SIG-M5 (cell line): Measurements from ENCODE around the gene EDA.
"Not testable (repeated sequence)": the region's sequence is repeated elsewhere in the genome, so short reads cannot be mapped to it uniquely, and the experiment has no call there.

Experiments used
- DNase-seq: peaks from one replicate; lab custom pipeline; 2025; lab: John Stamatoyannopoulos, UW

Gene EDA

DNA sequence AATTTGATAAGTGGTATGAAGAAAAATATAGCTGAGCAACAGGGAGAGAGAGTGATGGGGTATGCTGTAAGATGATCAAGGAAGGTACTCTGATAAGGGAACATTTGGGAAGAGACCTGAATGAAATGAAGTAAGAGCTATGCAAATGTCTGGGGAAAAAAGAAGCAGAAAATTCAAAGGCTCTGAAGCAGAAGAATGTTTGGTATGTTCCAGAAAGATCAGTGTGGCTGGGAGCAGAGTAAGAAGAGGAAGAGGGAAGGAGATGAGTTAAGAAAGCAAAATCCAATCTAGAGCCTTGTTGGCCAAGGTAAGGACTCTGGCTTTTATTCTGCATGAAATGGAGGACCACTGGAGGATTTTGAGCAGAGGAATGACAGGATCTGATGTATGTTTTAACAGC lies 343.8 kb downstream of the EDA start:
- DNase-seq, result no peak

DNA sequence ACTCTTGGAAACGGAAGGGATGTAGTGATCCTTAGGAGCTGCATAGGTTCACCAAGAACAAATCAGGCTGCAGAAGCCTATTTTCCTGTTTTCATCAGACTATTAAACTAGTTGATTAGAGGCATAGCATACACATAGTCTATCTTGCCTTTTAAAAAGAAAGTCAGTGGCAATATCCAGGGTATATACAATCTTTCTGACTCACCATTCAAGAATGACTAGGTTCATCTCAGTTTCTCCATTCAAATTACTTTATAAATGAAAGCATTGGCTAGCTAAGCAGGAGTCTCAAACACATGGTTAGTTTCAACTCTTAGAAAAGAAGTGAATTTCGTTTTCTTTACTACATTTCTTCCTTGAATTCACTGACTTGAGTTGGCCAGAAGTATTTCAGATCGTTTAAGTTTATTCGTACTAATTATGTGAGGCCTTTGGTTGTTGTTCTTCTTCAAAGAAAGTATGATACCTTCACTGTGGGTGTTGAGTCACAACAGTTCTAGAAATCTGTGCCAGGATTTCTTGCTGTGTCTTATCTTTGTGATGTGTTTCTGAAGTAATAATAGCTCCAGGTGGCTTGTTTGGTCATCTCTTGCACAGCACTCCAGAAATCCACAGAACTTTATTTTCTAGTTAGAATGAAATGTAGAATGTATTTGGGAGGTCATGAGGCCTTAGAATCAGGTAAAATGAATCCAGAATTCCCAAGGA lies 345.6 kb downstream of the EDA start:
- no peak for DNase-seq

DNA sequence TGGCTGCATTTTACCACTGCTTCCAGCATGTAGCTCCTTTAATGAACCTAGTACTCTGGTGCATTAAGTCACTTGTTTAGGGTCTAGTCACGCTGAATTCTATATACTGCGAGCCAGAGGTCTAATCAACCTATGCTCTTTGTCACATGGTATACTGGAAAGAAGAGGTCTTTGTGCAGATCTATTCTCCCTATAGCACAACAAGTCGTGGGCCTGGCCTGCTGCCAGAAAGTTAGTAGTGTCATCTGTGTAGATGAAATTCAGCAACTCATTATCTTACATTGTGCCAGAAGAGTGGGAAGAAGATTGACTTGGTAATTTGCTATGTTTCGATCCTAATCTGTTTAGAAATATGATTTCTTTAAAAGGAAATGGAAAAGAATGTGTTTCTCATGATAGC lies 353.0 kb downstream of the EDA start:
- DNase-seq, result no peak

DNA sequence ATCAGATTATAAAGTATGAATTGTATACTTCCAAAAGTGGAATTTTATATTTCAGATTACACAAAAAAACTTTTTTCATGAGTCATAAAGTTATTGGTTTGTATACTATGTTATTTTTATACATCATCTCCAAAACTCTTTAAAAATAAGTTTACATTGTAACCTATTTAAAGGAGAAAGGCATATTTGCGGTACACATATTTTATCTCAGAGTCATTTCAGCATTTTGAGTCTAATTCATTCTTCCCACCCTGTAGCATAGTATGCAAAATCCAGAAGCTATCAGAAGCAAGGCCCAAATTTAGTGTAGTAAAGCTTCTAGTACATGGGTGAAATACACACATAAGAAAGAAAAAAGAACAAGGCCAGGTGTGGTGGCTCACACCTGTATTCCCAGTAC lies 353.5 kb downstream of the EDA start:
- no peak for DNase-seq

DNA sequence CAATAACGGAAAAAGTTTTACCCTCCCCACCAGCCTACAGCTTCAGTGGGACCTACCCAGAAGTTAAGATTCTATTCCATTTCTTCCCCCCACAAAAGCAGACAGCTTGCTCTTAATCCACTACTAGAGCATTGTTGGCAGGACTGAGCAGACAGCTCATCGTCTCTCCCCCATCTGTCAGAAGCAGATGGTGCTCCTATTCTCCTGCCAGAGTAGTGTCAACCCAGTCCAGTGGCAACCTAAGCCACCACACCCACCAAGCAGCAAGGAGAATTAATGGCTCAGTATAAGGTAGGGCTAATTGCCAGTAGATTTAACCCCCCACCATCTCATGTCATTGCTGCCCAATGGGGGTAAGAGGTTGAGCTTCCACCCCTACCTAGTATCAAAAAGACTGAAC lies 371.8 kb downstream of the EDA start:
- DNase-seq, result no peak

DNA sequence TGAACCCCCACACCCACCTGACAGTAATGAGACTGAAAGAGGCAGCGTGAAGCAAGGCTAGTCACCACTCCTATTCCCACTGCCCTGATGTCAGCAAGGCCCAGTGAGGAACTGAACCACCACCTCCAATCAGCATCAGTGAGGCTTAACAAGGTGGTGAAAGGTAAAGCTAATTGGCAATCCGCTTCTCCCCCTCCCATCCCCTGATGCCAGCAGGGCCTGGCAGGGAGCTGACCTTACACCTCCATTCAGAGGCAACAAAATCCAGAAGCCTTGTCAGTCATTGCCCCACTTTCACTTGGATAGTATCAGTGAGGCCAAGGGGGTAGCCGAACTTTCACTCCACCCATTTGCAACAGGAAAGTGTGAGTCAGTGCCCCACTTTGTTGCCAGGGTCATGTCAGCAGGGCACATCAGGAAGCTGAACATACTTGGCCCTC lies 373.1 kb downstream of the EDA start:
- DNase-seq, result no peak

DNA sequence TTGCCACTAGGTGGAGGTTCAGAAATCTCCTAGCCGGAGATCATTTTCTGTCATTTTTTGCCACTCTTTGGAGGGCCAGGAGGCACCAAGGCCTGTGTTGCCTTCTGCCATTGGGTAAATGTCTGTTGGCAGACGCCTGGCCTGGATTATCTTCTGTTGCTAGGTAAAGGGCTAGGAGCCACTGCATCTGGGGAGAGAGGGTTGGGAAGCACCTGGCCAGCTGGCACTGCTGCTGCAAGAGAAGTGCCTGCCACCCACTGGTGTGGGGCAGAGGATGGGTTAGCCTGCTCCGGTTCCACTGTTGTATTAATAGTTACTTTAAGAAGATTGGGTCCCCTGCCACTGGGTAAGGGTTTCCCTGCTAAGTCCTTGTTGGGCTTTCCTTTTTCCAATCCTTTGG lies 375.8 kb downstream of the EDA start:
- DNase-seq, result no peak

DNA sequence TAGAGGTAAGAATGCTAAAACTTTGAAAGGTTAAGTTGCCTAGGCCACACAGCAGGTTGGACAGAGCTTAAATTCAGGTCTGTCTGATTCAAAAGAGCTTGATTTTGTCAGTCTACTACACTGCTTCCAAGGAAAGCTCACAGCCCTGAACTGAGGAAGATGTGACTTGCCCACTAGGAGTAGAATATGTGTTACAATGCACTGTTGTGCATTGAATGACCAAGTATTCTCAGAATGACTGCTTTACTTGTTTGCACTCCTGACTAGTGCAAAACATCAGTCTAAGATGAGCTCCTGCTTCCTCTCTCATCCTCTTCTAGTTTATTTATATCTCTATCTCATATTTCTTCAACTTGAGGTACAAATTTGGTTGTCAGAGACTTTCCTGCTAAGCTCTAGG lies 377.6 kb downstream of the EDA start:
- DNase-seq, result no peak

DNA sequence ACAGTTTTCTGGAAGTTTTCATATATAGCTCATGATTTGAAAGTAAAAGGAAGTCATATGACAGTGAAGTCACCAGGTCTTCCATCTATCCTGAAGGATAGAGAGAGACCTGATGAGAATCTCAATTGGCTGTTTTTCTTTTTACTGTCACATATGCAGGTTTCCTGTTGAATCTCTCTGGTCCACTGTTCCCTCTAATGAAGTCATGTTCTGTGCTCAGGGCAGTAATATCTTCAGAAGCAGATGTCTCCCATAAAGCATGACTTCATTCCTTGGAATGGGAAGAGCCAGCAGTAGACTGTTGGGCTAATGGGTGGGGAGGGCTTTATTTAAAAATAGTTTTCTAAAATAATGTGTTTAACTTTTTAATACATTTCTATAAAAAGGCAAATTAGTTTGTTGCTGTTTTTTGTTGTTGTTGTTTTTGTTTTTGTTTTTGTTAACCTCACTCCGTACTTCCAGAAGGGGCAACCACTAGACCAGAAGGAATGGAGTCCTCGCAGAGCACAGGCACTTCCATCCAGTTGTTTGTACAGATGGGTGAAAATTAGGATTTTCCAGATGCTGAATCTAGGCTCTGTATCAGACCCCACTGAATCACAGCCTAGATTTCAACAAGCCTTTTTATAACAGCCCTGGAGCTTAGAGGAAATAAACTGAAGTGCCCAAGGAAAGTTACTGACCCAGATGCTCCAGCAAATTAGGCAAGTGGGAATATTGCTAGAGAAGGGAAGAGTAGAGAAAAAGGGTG lies 379.6 kb downstream of the EDA start:
- no peak for DNase-seq

DNA sequence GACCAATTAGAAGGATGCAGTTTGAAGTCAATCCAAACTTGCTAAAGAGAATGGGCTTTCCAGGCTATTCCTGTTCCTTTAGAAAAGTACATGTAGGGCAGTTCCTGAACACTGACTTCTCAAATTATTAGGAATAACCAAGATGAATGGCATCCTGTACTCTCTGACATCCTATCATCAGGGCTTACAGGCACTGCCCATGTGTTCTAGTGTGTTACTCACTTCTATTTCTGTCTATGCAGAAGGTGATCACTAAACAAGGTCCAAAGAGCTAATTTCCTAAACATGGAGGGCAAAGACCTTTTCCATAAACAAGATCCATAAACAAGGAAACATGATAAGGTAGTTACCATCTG lies 380.2 kb downstream of the EDA start:
- DNase-seq, result no peak

DNA sequence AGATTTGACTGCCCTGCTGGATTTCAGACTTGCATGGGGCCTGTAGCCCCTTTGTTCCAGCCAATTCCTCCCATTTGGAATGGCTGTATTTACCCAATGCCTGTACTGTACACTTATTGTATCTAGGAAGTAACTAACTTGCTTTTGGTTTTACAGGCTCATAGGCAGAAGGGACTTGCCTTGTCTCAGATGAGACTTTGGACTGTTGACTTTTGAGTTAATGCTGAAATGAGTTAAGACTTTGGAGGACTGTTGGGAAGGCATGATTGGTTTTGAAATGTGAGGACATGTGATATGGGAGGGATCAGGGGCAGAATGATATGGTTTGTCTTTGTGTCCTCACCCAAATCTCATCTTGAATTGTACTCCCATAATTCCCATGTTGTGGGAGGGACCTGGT lies 382.4 kb downstream of the EDA start:
- not testable (repeated sequence) for DNase-seq

DNA sequence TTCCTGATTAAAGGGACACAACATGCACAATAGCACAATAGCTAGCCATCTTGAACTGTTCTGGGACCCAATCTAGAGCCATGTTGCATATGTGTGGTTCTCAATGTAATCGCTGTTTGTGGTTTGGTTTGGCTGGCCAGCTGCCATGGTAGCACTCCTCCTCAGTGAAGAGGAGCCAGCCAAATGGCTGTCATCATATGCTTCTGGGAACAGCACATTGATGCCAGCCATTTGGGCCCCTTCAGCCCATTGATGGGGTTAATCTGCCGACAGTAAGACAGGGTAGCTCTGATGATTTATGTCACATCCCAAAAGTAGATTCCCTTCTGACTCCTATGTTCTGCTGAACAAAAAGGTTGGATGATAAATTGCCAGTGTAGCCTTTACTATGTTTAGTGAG lies 385.4 kb downstream of the EDA start:
- DNase-seq, result no peak

DNA sequence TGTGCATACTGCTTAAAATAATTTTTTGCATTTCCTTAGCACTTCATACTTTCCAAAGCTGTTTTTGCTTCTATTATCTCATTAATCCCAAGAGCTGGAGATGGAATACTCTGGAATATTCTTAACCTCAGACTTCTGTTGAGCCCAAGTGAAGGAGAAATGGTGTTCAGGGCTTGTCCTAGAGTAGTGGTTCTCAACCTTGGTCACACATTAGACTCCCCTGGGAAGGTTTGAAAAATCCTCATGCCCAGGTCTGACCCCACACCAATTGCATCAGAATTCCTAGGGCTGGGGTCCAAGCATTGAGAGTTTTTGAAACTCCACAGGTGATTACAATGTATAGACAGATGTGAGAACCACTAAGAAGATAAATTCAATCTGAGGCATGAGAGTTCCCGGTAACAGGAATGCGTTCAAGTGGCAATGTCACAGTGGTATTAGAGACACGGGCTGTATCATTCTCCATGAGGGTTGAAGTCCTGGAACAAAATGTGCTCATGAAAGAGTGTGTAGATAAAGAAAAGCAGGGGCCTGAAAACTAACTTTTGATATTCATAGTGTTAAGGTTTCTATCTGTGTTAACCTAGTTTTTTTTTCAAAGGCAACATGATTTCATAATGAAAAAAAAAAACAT lies 385.9 kb downstream of the EDA start:
- DNase-seq, result no peak

DNA sequence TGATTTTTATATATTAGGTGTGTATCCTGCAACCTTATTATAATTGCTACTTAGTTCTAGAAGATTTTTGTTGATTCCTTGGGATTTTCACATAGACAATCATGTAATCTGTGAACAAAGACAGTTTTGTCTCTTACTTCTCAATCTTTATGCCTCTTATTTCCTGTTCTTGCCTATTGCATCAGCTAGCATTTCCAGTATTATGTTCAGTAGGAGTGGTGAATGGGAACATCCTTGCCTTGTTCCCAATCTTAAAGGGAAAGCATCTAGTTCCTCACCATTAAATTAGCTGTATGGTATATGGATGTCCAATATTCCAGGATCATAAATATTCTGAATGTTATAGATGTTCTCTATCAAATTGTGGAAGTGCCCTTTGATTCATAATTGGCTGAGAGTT lies 392.0 kb downstream of the EDA start:
- no peak for DNase-seq

DNA sequence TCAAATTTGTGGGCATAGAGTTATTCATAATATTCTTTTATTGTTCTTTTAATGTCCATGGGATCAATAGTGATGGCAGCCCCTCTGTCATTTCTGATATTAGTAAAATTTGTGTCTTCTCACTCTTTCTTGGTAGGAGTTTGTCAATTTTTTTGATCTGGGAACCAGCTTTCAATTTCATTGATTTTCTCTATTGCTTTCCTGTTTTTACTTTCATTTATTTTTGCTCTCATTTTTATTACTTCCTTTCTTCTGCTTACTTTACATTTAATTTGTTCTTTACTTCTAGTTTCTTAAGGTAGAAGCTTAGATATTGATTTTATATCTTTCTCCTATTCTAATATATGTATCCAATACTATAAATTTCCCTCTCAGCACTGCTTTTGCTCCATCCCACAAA lies 393.1 kb downstream of the EDA start:
- no peak for DNase-seq

DNA sequence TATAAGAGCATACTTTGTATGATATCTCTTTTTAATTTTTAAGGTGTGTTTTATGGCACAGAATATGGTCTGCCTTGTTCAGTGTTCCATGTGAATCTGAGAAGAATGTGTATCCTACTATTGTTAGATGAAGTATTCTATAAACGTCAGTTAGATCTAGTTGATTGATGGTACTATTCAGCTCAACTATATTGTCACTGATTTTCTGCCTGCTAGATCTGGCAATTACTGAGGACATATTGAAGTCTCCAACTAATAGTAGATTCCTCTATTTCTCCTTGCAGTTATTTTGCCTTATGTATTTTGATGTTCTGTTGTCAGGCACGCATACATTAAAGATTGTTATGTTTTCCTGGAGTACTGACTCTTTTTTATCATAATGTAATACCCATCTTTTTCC lies 394.1 kb downstream of the EDA start:
- DNase-seq, result no peak

DNA sequence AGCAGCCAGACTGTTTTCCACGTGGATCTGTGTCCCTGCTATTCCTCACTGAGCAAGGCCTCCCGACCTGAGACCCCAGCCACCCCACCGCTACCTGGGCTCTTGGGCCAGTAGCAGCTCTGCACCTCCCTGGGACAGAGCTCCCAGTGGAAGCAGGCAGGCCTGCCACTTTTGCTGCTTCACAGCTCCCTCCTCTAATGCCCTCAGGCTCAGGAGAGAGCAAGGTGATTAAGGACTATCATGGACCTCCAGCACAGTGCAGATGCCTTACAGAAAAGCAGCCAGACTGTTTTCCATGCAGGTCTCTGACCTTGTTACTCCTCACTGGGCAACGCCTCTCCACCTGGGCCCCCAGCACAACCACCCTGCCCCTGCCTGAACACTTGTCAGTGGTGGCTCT lies 396.8 kb downstream of the EDA start:
- DNase-seq, result no peak

DNA sequence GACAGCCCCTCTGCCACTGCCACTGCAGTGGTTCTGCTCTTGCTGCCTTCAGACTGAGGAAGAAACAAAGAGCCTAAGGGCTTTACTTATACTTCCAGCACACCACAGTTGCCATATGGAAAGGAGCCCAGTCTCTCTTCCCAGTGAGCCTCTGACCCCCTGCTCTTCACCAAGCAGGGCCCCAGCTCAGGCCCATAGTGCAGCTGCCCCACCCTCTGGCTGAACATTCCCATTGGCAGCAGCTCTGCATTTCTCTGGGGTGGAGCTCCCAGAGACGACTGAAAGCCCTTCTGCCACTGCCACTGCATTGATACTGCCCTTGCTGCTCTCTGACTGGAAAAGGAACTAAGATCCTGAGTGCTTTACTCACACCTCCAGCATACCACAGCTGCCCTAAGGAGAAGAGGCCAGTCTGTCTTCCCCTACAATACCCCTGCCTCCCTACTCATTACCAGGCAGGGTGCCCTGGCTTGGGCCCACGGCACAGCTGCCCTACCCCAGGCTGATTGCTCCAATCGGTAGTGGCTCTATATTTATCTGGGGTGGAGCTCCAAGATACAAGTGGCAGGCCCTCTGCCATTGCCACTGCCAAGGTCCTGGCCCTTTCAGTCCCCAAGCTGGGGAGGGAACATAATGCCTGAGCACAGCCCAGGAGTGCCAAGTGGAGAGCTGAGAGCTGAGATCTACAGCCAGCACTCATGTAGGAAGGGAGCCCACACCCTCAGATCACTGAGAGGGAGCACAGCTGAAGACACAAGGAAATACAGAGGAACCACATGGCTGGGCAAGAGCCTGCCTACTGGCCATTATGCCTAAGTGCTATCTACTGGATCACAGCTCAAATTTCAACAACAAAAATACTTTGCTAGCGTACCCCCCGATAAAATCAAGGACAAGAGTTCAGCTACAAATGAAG lies 397.8 kb downstream of the EDA start:
- no peak for DNase-seq

DNA sequence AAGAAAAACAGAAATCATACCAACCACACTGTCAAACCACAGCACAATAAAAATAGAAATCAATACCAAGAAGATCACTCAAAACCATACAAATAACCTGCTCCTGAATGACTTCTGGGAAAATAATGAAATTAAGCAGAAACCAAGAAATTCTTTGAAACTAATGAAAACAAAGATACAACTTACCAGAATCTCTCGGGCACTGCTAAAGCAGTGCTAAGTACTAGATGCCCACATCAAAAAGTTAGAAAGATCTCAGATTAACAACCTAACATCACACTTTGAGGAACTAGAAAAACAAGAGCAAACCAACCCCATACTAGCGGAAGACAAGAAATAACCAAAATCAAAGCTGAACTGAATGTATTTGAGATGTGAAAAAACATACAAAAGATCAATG lies 400.6 kb downstream of the EDA start:
- no peak for DNase-seq

DNA sequence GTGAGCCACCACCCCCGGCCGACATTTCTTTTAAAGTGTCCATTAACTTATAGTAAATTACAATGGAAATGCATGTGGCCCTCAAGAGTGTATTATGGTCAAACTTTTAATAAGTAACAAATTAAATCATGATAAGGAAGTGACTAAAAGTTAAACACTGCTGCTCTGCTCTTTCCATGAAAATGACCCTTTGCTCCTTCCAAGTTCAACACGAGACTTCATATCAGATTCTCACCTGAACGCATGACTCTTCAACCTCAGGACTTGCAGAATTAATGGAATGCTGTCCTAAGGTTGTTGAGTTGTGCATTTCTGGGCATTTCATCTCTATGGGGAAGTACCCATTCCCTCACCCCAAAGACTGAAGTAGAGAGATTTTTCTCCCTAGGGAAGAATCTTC lies 406.7 kb downstream of the EDA start:
- DNase-seq, result no peak

DNA sequence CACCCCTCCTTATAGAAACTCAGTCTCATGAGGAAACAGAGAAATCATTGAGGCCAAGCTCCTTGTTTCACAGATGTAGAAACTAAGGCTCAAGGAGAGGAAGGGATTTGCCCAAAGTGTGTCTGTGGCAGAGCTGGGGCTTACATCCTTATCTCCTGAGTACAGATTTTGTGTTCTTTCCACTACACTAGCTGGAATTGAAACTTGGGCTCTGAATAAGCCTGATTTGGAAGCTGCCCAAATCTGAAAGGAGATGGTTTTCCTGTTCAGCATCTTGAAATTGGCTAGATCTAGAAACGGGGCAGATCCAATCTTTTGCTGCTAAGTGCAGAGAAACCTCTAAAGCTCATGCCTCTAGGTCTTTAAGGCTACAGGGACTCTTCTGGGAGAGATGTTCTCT lies 409.6 kb downstream of the EDA start:
- no peak for DNase-seq

DNA sequence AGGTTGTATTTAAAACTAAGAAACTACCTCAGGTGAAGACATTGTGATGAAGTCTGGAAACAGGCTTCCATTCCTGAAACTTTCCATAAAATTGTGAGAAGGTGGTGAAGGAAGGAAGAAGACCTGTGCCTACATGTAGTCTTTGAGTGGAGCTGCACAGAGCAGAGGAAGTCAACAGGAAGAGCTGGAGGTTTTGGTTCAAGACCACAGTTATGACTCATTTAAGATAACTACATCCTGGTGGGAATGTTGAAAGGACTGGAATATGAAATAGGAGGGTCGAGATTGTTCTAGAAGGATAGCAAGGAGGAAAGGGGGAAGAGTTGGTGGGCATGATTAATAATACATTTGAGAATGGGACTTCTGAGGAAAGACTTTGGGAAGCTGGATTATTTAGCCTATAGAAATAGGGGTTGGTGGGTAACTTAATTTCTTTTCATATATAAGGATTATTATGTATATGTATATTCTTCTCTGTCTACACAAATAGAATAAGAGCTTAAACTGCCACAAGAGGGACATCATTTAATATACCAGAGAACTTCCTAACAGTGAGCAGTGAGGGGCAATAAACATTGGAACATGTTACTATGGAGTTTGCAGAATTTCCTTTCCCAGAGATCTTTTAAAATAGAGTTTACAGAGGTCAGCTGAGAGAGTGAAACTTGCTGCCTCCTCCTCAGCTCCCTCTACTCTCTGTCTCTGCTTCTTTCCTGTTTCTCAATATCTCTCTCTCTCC lies 410.4 kb downstream of the EDA start:
- no peak for DNase-seq
